Skeletal muscle tissue (tissue), 4 donors: ENCODE data around the gene NPR3. TPM values are rescaled to one million over a fixed set of nuclear protein-coding genes. Genes with fewer than 3 reads are reported as not detected.

Experiments
- H3K27ac ChIP-seq: one replicate; pipeline ENCODE4 v1.7.0; 2013; ENCODE audit warnings: mild to moderate bottlenecking, low read depth, low read length, inconsistent platforms
- H3K27me3 ChIP-seq, 3 donors: one replicate each; pipeline ENCODE4 v1.7.0; 2013; ENCODE audit warnings: low read length in 3 of 3; ENCODE audit not compliant: control insufficient read depth in 3 of 3, insufficient read depth in 3 of 3
- H3K36me3 ChIP-seq, 3 donors: one replicate each; pipeline ENCODE4 v1.7.0; 2013; ENCODE audit warnings: low read length in 3 of 3; ENCODE audit not compliant: control insufficient read depth in 3 of 3, insufficient read depth in 3 of 3
- H3K4me1 ChIP-seq, 3 donors: one replicate each; pipeline ENCODE4 v1.7.0; 2013; ENCODE audit warnings: low read length in 3 of 3, mild to moderate bottlenecking in 3 of 3; ENCODE audit not compliant: control insufficient read depth in 3 of 3, insufficient read depth in 3 of 3
- H3K4me3 ChIP-seq, 3 donors: one replicate each; pipeline ENCODE4 v1.7.0; 2013; ENCODE audit warnings: low read length in 3 of 3
- H3K9ac ChIP-seq, 3 donors: one replicate each; pipeline ENCODE4 v1.7.0; 2013; ENCODE audit warnings: low read length in 3 of 3, mild to moderate bottlenecking in 3 of 3, moderate library complexity in 2 of 3, low read depth in 1 of 3
- H3K9me3 ChIP-seq, 3 donors: one replicate each; pipeline ENCODE4 v1.7.0; 2013; ENCODE audit warnings: low read length in 3 of 3; ENCODE audit not compliant: control insufficient read depth in 3 of 3
- total RNA-seq: library from RNA; depleted of rRNA; stranded (reverse); fragments of >200 nt; gene quantifications from one replicate; pipeline ENCODE4 v1.2.3, GENCODE V29; 2014
- donor health status: Osteomylitis.

Gene NPR3
- total RNA-seq, 1 donor from 2014 or later: 9.9 TPM

GRCh38 chr5:32711362-32711680, 200 bp downstream of the NPR3 start:
- Histone ChIP-seq H3K27ac (no peak overlapping the region), H3K27me3 (peaks cover 30 to 42% (median 40%) of the 10 kb centered on the region in 3 donors), H3K9ac (peak overlapping the region in 1 of 3 donors; percentile 70), H3K36me3 (no peaks in the 10 kb centered on the region), H3K4me3 (peak overlapping the region; percentile 43 to 70 (median 60)), H3K9me3 (no peaks in the 10 kb centered on the region), H3K4me1 (peaks cover 25 to 32% (median 28%) of the 10 kb centered on the region in 3 donors)

GRCh38 chr5:32711681-32712480, 760 bp downstream of the NPR3 start:
- H3K27me3 ChIP-seq: peaks cover 30 to 42% (median 40%) of the 10 kb centered on the region in 3 donors
- no peaks in the 10 kb centered on the region for H3K9me3 ChIP-seq
- H3K4me1 ChIP-seq: peaks cover 25 to 32% (median 28%) of the 10 kb centered on the region in 3 donors
- H3K4me3 ChIP-seq: peak overlapping the region; percentile 60 to 70 (median 66)
- no peaks in the 10 kb centered on the region for H3K36me3 ChIP-seq
- no peak overlapping the region for H3K27ac ChIP-seq
- H3K9ac ChIP-seq: peak overlapping the region in 1 of 3 donors; percentile 70

GRCh38 chr5:32712481-32713360, 1.6 kb downstream of the NPR3 start:
- H3K9ac ChIP-seq: peak overlapping the region in 2 of 3 donors; percentile 20 to 70
- no peaks in the 10 kb centered on the region for H3K36me3 ChIP-seq
- H3K9me3 ChIP-seq: no peaks in the 10 kb centered on the region
- H3K4me3 ChIP-seq: peak overlapping the region; percentile 60 to 75 (median 70)
- no peak overlapping the region for H3K27ac ChIP-seq
- H3K4me1 ChIP-seq: peaks cover 25 to 32% (median 28%) of the 10 kb centered on the region in 3 donors
- H3K27me3 ChIP-seq: peaks cover 30 to 42% (median 40%) of the 10 kb centered on the region in 3 donors

GRCh38 chr5:32713361-32713769, 2.2 kb downstream of the NPR3 start:
- Histone ChIP-seq H3K9me3 (no peaks in the 10 kb centered on the region), H3K4me1 (peaks cover 25 to 32% (median 28%) of the 10 kb centered on the region in 3 donors), H3K27me3 (peaks cover 30 to 42% (median 40%) of the 10 kb centered on the region in 3 donors), H3K36me3 (no peaks in the 10 kb centered on the region), H3K4me3 (peak overlapping the region; percentile 60 to 75 (median 70)), H3K27ac (no peak overlapping the region), H3K9ac (peak overlapping the region in 2 of 3 donors; percentile 43 to 62)

- H3K4me3 ChIP-seq: peak overlapping the region; percentile 60 to 75 (median 70)
- H3K9ac ChIP-seq: peak overlapping the region in 2 of 3 donors; percentile 43 to 62
- peaks cover 25 to 32% (median 28%) of the 10 kb centered on the region in 3 donors for H3K4me1 ChIP-seq
- no peak overlapping the region for H3K27ac ChIP-seq
- no peaks in the 10 kb centered on the region for H3K36me3 ChIP-seq
- H3K9me3 ChIP-seq: no peaks in the 10 kb centered on the region
- H3K27me3 ChIP-seq: peaks cover 29 to 42% (median 40%) of the 10 kb centered on the region in 3 donors
Observed at GRCh38 chr5:32713770-32714381, 2.8 kb downstream of the NPR3 start.

GRCh38 chr5:32714836-32715235, 3.7 kb downstream of the NPR3 start:
- Histone ChIP-seq H3K4me3 (no peak overlapping the region), H3K36me3 (no peaks in the 10 kb centered on the region), H3K9me3 (no peaks in the 10 kb centered on the region), H3K27me3 (peaks cover 24 to 39% (median 36%) of the 10 kb centered on the region in 3 donors), H3K4me1 (peaks cover 25 to 32% (median 25%) of the 10 kb centered on the region in 3 donors), H3K27ac (no peak overlapping the region), H3K9ac (no peak overlapping the region)

GRCh38 chr5:32720300-32720699, 9.2 kb downstream of the NPR3 start:
- Histone ChIP-seq H3K4me1 (no peaks in the 10 kb centered on the region), H3K9ac (no peak overlapping the region), H3K27me3 (no peaks in the 10 kb centered on the region), H3K4me3 (no peak overlapping the region), H3K27ac (no peak overlapping the region), H3K9me3 (no peaks in the 10 kb centered on the region), H3K36me3 (peaks cover 0 to 2% (median 0%) of the 10 kb centered on the region in 3 donors)

- peaks cover 0 to 2% (median 0%) of the 10 kb centered on the region in 3 donors for H3K36me3 ChIP-seq
- no peaks in the 10 kb centered on the region for H3K9me3 ChIP-seq
- no peak overlapping the region for H3K9ac ChIP-seq
- H3K27ac ChIP-seq: no peak overlapping the region
- H3K4me1 ChIP-seq: no peaks in the 10 kb centered on the region
- no peak overlapping the region for H3K4me3 ChIP-seq
- H3K27me3 ChIP-seq: no peaks in the 10 kb centered on the region
Observed at GRCh38 chr5:32721626-32722025, 10.5 kb downstream of the NPR3 start.

GRCh38 chr5:32722957-32723356, 11.8 kb downstream of the NPR3 start:
- peaks cover 0 to 2% (median 0%) of the 10 kb centered on the region in 3 donors for H3K36me3 ChIP-seq
- H3K4me3 ChIP-seq: no peak overlapping the region
- no peak overlapping the region for H3K9ac ChIP-seq
- no peaks in the 10 kb centered on the region for H3K4me1 ChIP-seq
- no peaks in the 10 kb centered on the region for H3K27me3 ChIP-seq
- no peaks in the 10 kb centered on the region for H3K9me3 ChIP-seq
- no peak overlapping the region for H3K27ac ChIP-seq
